Measurements from ENCODE around the gene ACO1.
"Not testable (repeated sequence)": the region's sequence is repeated elsewhere in the genome, so short reads cannot be mapped to it uniquely, and the experiment has no call there.

ACO1 gene

GRCh38 chr9:32350682-32351081, 33.8 kb upstream of the ACO1 start:
- TF ChIP-seq CTCF (IDR thresholded peaks at IDR 0.05; ENCODE audit: insufficient read depth, low read length, poor library complexity, severe bottlenecking) (peak; percentile 17), EZH2phosphoT487 (conservative IDR thresholded peaks at IDR 0.05; ENCODE audit: low read length) (no peak)
- no peak overlapping the region for H3K27ac ChIP-seq (ENCODE audit: low read depth, low read length)
- H3K9me2 ChIP-seq (replicated peaks; ENCODE audit: insufficient read depth, low read length): no peaks in the 10 kb centered on the region
- 0 out of 2 replicates have a peak, but pooled peaks cover 2% of the 10 kb centered on the region for H3K27me3 ChIP-seq (ENCODE audit: low read length)
- no peaks in the 10 kb centered on the region for H4K20me1 ChIP-seq (ENCODE audit: low read depth, low read length)
- no peaks in the 10 kb centered on the region for H3K9me3 ChIP-seq (ENCODE audit: insufficient read depth, low read length)
- no peak overlapping the region for H3K9ac ChIP-seq (ENCODE audit: low read length)
- H3K79me2 ChIP-seq (ENCODE audit: insufficient read depth, low read length): no peaks in the 10 kb centered on the region
- no peak overlapping the region for H3K4me3 ChIP-seq (ENCODE audit: insufficient read depth, low read length, poor library complexity, severe bottlenecking)
- H3K4me2 ChIP-seq (ENCODE audit: low read depth, low read length, poor library complexity, severe bottlenecking): no peak overlapping the region
- H2AFZ ChIP-seq (ENCODE audit: low read depth, low read length, severe bottlenecking): no peak overlapping the region
- no peaks in the 10 kb centered on the region for H3F3A ChIP-seq (ENCODE audit: insufficient read depth)
- H3K36me3 ChIP-seq (ENCODE audit: low read length): no peaks in the 10 kb centered on the region

DNA sequence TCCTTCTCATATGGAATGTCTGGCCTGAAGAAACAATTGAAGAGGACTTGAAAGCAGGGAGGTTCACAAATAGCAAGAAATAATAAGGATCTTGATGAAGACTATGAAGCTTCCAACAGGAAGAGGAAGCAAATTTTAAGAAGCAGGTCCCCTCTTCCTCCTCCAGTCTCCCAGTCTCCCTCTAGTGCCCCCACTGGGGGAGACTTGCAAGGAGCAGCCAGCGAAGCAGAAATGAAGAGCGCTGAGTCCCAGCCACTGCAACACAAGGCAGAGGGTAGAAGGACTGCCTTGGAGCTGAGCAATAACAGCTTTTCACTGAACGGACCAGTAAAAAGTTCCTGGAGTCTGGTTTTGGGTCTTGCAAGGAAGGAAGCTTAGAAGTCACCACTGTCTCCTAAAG, 32.6 kb upstream of the ACO1 start:
- Histone ChIP-seq H3K27me3 (ENCODE audit: low read length) (0 out of 2 replicates have a peak, but pooled peaks cover 2% of the 10 kb centered on the region), H3K4me3 (ENCODE audit: insufficient read depth, low read length, poor library complexity, severe bottlenecking) (no peak overlapping the region), H3K9me2 (replicated peaks; ENCODE audit: insufficient read depth, low read length) (no peaks in the 10 kb centered on the region), H2AFZ (ENCODE audit: low read depth, low read length, severe bottlenecking) (no peak overlapping the region), H3K79me2 (ENCODE audit: insufficient read depth, low read length) (no peaks in the 10 kb centered on the region), H3K9ac (ENCODE audit: low read length) (no peak overlapping the region), H3K27ac (ENCODE audit: low read depth, low read length) (no peak overlapping the region), H4K20me1 (ENCODE audit: low read depth, low read length) (no peaks in the 10 kb centered on the region), H3K9me3 (ENCODE audit: insufficient read depth, low read length) (no peaks in the 10 kb centered on the region), H3K4me2 (ENCODE audit: low read depth, low read length, poor library complexity, severe bottlenecking) (no peak overlapping the region), H3F3A (ENCODE audit: insufficient read depth) (no peaks in the 10 kb centered on the region), H3K36me3 (ENCODE audit: low read length) (no peaks in the 10 kb centered on the region)
- no peak for TF ChIP-seq CTCF (IDR thresholded peaks at IDR 0.05; ENCODE audit: insufficient read depth, low read length, poor library complexity, severe bottlenecking)
- no peak for TF ChIP-seq EZH2phosphoT487 (conservative IDR thresholded peaks at IDR 0.05; ENCODE audit: low read length)

GRCh38 chr9:32353476-32353875, 31.0 kb upstream of the ACO1 start:
- not testable (repeated sequence) for H3K27ac ChIP-seq (ENCODE audit: low read depth, low read length); H2AFZ ChIP-seq (ENCODE audit: low read depth, low read length, severe bottlenecking); H3K9me2 ChIP-seq (replicated peaks; ENCODE audit: insufficient read depth, low read length); H3K79me2 ChIP-seq (ENCODE audit: insufficient read depth, low read length); H3K4me3 ChIP-seq (ENCODE audit: insufficient read depth, low read length, poor library complexity, severe bottlenecking); H3K4me2 ChIP-seq (ENCODE audit: low read depth, low read length, poor library complexity, severe bottlenecking); H3K9ac ChIP-seq (ENCODE audit: low read length); H3K27me3 ChIP-seq (ENCODE audit: low read length); H3F3A ChIP-seq (ENCODE audit: insufficient read depth); H3K36me3 ChIP-seq (ENCODE audit: low read length); H4K20me1 ChIP-seq (ENCODE audit: low read depth, low read length); H3K9me3 ChIP-seq (ENCODE audit: insufficient read depth, low read length)

- Histone ChIP-seq H3K27ac (ENCODE audit: low read depth, low read length) (no peak overlapping the region), H3F3A (ENCODE audit: insufficient read depth) (no peaks in the 10 kb centered on the region), H3K4me3 (ENCODE audit: insufficient read depth, low read length, poor library complexity, severe bottlenecking) (no peak overlapping the region), H3K4me2 (ENCODE audit: low read depth, low read length, poor library complexity, severe bottlenecking) (no peak overlapping the region), H3K27me3 (ENCODE audit: low read length) (no peaks in the 10 kb centered on the region), H3K36me3 (ENCODE audit: low read length) (no peaks in the 10 kb centered on the region), H4K20me1 (ENCODE audit: low read depth, low read length) (no peaks in the 10 kb centered on the region), H3K9me2 (replicated peaks; ENCODE audit: insufficient read depth, low read length) (no peaks in the 10 kb centered on the region), H3K9ac (ENCODE audit: low read length) (no peak overlapping the region), H3K9me3 (ENCODE audit: insufficient read depth, low read length) (no peaks in the 10 kb centered on the region), H3K79me2 (ENCODE audit: insufficient read depth, low read length) (no peaks in the 10 kb centered on the region), H2AFZ (ENCODE audit: low read depth, low read length, severe bottlenecking) (no peak overlapping the region)
- TF ChIP-seq CTCF (IDR thresholded peaks at IDR 0.05; ENCODE audit: insufficient read depth, low read length, poor library complexity, severe bottlenecking) (no peak), EZH2phosphoT487 (conservative IDR thresholded peaks at IDR 0.05; ENCODE audit: low read length) (no peak)
These were observed 25.0 kb upstream of the ACO1 start for GRCh38 chr9:32359452-32359851.
